Mesenchymal stem cell (in vitro differentiated cells and primary cell): Measurements from ENCODE around the gene TCHHL1. TPM values are rescaled to one million over a fixed set of nuclear protein-coding genes. Genes with fewer than 3 reads are reported as not detected.
A peak's percentile ranks its signal among the peaks of the same experiment; 100 is the strongest.

Experiments
- DNase-seq: peaks from one replicate; pipeline ENCODE4 v3.0.0-alpha.2; 2013
- H2AFZ ChIP-seq: one replicate; pipeline ENCODE4 v1.6.1; 2013; ENCODE audit warnings: low read depth, mild to moderate bottlenecking, control low read depth, inconsistent platforms, low read length, moderate library complexity
- H2AK5ac ChIP-seq: 2 replicates; pipeline ENCODE4 v1.6.1; 2013; ENCODE audit warnings: low read length, moderate library complexity, mild to moderate bottlenecking, inconsistent platforms; ENCODE audit not compliant: severe bottlenecking
- H2BK120ac ChIP-seq: one replicate; pipeline ENCODE4 v1.6.1; 2013; ENCODE audit warnings: low read depth, mild to moderate bottlenecking, inconsistent platforms, low read length, moderate library complexity
- H2BK12ac ChIP-seq, 2 experiments: one replicate each; pipeline ENCODE4 v1.6.1; 2013; ENCODE audit warnings: inconsistent platforms in 2 of 2, low read length in 2 of 2, mild to moderate bottlenecking in 2 of 2, moderate library complexity in 2 of 2, control low read depth in 1 of 2
- H2BK15ac ChIP-seq: one replicate; pipeline ENCODE4 v1.6.1; 2013; ENCODE audit warnings: mild to moderate bottlenecking, low read depth, inconsistent platforms; ENCODE audit not compliant: poor library complexity, severe bottlenecking
- H2BK5ac ChIP-seq: 2 replicates; pipeline ENCODE4 v1.6.1; 2013; ENCODE audit warnings: low read depth, mild to moderate bottlenecking, low read length, control low read depth, inconsistent platforms; ENCODE audit not compliant: poor library complexity, severe bottlenecking
- H3K14ac ChIP-seq, 2 experiments: one replicate each; pipeline ENCODE4 v1.6.1; 2013; ENCODE audit warnings: inconsistent platforms in 2 of 2, low read length in 2 of 2, control low read depth in 1 of 2, mild to moderate bottlenecking in 1 of 2, moderate library complexity in 1 of 2
- H3K18ac ChIP-seq, 2 experiments: one replicate each; pipeline ENCODE4 v1.6.1; 2013; ENCODE audit warnings: inconsistent platforms in 2 of 2, low read length in 2 of 2, control low read depth in 1 of 2, low read depth in 1 of 2, mild to moderate bottlenecking in 1 of 2
- H3K23ac ChIP-seq, 2 experiments: one replicate each; pipeline ENCODE4 v1.6.1; 2013; ENCODE audit warnings: inconsistent platforms in 2 of 2, low read length in 2 of 2, mild to moderate bottlenecking in 2 of 2, moderate library complexity in 2 of 2, control low read depth in 1 of 2
- H3K27ac ChIP-seq: 2 replicates; pipeline ENCODE4 v1.5.1; 2013; ENCODE audit warnings: mild to moderate bottlenecking, moderate library complexity, low read length, control low read depth, inconsistent platforms; ENCODE audit not compliant: poor library complexity, severe bottlenecking
- H3K27me3 ChIP-seq, 2 experiments: 2 replicates each; pipeline versions ENCODE4 v1.6.1 to v1.7.0; 2013; ENCODE audit warnings: low read length in 2 of 2, mild to moderate bottlenecking in 2 of 2, moderate library complexity in 2 of 2, control low read depth in 1 of 2, inconsistent platforms in 1 of 2; ENCODE audit not compliant: control insufficient read depth in 1 of 2, insufficient read depth in 1 of 2
- H3K36me3 ChIP-seq, 2 experiments: 2 replicates each; pipeline versions ENCODE4 v1.6.1 to v1.7.0; 2013; ENCODE audit warnings: low read length in 2 of 2, control low read depth in 1 of 2, inconsistent platforms in 1 of 2, low read depth in 1 of 2, mild to moderate bottlenecking in 1 of 2; ENCODE audit not compliant: insufficient read depth in 2 of 2, control insufficient read depth in 1 of 2
- H3K4ac ChIP-seq, 2 experiments: one replicate each; pipeline ENCODE4 v1.6.1; 2013; ENCODE audit warnings: inconsistent platforms in 2 of 2, low read length in 2 of 2, mild to moderate bottlenecking in 2 of 2, moderate library complexity in 2 of 2, control low read depth in 1 of 2, low read depth in 1 of 2
- H3K4me1 ChIP-seq: 2 replicates; pipeline ENCODE4 v1.6.1; 2013; ENCODE audit warnings: low read depth, low read length, control low read depth; ENCODE audit not compliant: control insufficient read depth, insufficient read depth
- H3K4me2 ChIP-seq: 2 replicates; pipeline ENCODE4 v1.6.1; 2013; ENCODE audit warnings: low read length, mild to moderate bottlenecking, inconsistent platforms; ENCODE audit not compliant: poor library complexity, severe bottlenecking
- H3K4me3 ChIP-seq, 2 experiments: 2 replicates each; pipeline versions ENCODE4 v1.5.1 to v1.7.0; 2013; ENCODE audit warnings: low read length in 2 of 2, mild to moderate bottlenecking in 2 of 2, control low read depth in 1 of 2, low read depth in 1 of 2; ENCODE audit not compliant: insufficient read depth in 1 of 2
- H3K79me1 ChIP-seq: replicated peaks from 2 replicates; pipeline ENCODE4 v1.6.1; 2013; ENCODE audit warnings: mild to moderate bottlenecking, control low read depth, low read length, inconsistent platforms; ENCODE audit not compliant: poor library complexity, severe bottlenecking
- H3K9ac ChIP-seq: 2 replicates; pipeline ENCODE4 v1.7.0; 2013; ENCODE audit warnings: mild to moderate bottlenecking, low read length, moderate library complexity
- H3K9me3 ChIP-seq: 2 replicates; pipeline ENCODE4 v1.7.0; 2013; ENCODE audit warnings: mild to moderate bottlenecking, low read length; ENCODE audit not compliant: control insufficient read depth
- H4K8ac ChIP-seq: one replicate; pipeline ENCODE4 v1.6.1; 2013; ENCODE audit warnings: inconsistent platforms, mild to moderate bottlenecking, low read length, moderate library complexity
- H4K91ac ChIP-seq: one replicate; pipeline ENCODE4 v1.6.1; 2013; ENCODE audit warnings: mild to moderate bottlenecking, low read length, inconsistent platforms
- WGBS: methylation state at CpG from one replicate; pipeline ENCODE4 v1.1.7; 2013; ENCODE audit warnings: mixed read lengths; 5-methylcytosine and 5-hydroxymethylcytosine counted together
- polyA plus RNA-seq, 2 experiments: library from polyadenylated mRNA; stranded (reverse); fragments of 200-250 nt; gene quantifications; one replicate each; pipeline ENCODE4 v1.2.3, GENCODE V29; 2013

Gene TCHHL1
- polyA plus RNA-seq (2013, experiment 1 of 2) = not detected
- not detected for polyA plus RNA-seq (2013, experiment 2 of 2)

DNA sequence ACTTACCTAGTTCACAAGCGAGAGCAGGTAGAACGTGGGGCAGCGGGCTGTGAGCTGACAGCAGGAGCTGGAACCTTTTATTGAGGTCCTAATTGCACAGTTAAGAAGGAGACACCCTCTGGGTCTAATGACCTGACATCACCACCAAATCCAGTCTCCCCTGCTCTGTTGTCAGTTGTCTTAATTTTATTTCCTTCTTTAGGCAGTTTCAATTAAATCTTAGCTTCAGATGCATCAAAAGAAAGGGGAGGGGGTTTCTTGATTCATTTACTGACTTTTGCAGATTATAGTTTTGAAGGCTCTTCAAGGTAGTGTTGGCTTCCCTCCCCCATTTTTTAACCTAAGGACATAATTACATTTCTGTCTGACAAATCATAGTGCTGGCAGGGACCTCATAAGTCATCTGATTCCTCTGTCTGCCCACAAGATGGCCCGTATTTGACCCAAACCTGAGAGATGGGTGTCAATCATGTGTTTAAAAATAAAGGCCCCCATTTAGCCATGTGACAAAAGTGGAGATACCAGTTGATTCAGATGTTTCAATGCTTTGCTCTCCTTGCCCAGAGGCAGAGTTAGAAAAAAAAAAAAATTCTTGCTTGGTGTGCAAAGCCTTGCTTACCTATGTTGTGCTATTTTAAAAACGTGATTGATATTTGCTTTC lies at the start of gene TCHHL1:
Gene TCHHL1, minus strand, starts transcription at position 51 of the 661 bp plus-strand sequence. CDS start 921 bp downstream, outside the sequence.
- Histone ChIP-seq H3K9me3 (peaks cover 26% of the 10 kb centered on the region), H4K91ac (no peak within 1 kb of the TSS), H2BK5ac (no peak within 1 kb of the TSS), H3K23ac (no peak within 1 kb of the TSS), H4K8ac (no peak within 1 kb of the TSS), H2BK12ac (no peak within 1 kb of the TSS), H3K79me1 (no peaks in the 10 kb centered on the region), H2BK15ac (no peak within 1 kb of the TSS), H2AK5ac (no peak within 1 kb of the TSS), H3K9ac (no peak within 1 kb of the TSS), H3K27ac (no peak within 1 kb of the TSS), H3K14ac (no peak within 1 kb of the TSS), H3K18ac (no peak within 1 kb of the TSS), H2AFZ (no peak within 1 kb of the TSS), H3K27me3 (peaks cover 12 to 43% of the 10 kb centered on the region in 2 experiments), H3K36me3 (no peaks in the 10 kb centered on the region), H3K4me3 (no peak within 1 kb of the TSS), H3K4me1 (no peaks in the 10 kb centered on the region), H3K4me2 (no peak within 1 kb of the TSS), H2BK120ac (no peak within 1 kb of the TSS), H3K4ac (no peak within 1 kb of the TSS)
- WGBS = 55% methylated on average over 4 of the region's 5 CpGs
- DNase-seq = no peak

DNA sequence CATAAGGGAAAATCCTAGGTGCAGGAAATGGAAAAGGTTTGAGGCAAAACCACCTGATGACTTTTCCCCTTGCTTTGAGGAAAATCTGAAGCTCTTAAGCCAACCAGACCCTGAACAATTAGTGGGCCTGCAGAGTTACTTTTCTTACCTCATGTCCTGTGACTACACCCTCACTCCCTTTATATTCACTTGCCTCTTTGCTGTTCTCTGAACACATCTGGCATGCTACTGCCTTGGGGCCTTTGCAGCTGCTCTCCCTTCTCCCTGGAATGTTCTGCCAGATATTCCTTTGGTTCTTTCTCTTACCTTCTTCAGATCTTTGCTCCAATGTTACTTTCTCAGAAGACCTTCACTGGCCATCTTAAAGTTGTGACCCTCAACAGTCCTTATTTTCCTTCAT lies 48.4 kb upstream of the TCHHL1 start:
- Histone ChIP-seq H3K18ac (no peak overlapping the region), H4K91ac (no peak overlapping the region), H2AK5ac (no peak overlapping the region), H3K9ac (no peak overlapping the region), H3K14ac (no peak overlapping the region), H2BK5ac (no peak overlapping the region), H3K27ac (no peak overlapping the region), H2BK120ac (no peak overlapping the region), H3K36me3 (no peaks in the 10 kb centered on the region), H3K4me1 (no peaks in the 10 kb centered on the region), H3K9me3 (peaks cover 12% of the 10 kb centered on the region), H3K79me1 (no peaks in the 10 kb centered on the region), H3K4ac (no peak overlapping the region), H3K23ac (no peak overlapping the region), H4K8ac (no peak overlapping the region), H3K4me3 (no peak overlapping the region), H3K4me2 (no peak overlapping the region), H2BK15ac (no peak overlapping the region), H3K27me3 (peaks cover 10 to 59% of the 10 kb centered on the region in 2 experiments), H2AFZ (no peak overlapping the region), H2BK12ac (no peak overlapping the region)
- no peak for DNase-seq

DNA sequence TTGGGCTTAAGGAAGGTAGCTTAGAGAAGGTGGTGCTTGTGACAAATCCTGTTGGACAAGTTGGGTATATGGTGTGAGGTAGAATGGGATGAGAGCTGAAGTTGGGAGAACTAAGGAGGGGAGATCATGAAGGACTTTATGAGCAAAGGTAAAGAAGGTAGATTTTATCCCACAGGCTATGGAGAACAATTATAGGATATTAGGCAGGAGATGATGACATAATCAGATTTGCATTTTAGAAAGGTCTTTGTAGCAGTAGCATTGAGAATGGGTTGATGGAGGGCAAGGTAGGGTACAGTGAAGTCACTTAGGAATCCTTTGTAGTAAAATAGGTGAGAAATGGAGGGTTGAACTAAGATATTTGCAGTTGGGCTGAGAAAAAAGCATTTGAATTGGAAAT lies 41.3 kb upstream of the TCHHL1 start:
- Histone ChIP-seq H4K8ac (no peak overlapping the region), H3K14ac (no peak overlapping the region), H2BK12ac (no peak overlapping the region), H3K23ac (no peak overlapping the region), H3K4me3 (no peak overlapping the region), H3K27ac (no peak overlapping the region), H3K18ac (no peak overlapping the region), H3K4me2 (no peak overlapping the region), H3K9me3 (peaks cover 13% of the 10 kb centered on the region), H2AFZ (no peak overlapping the region), H4K91ac (no peak overlapping the region), H3K36me3 (no peaks in the 10 kb centered on the region), H2BK15ac (no peak overlapping the region), H3K4ac (no peak overlapping the region), H2BK120ac (no peak overlapping the region), H2AK5ac (no peak overlapping the region), H3K9ac (no peak overlapping the region), H3K27me3 (peaks cover 10 to 79% of the 10 kb centered on the region in 2 experiments), H3K79me1 (no peaks in the 10 kb centered on the region), H2BK5ac (peak overlapping the region; percentile 8), H3K4me1 (no peaks in the 10 kb centered on the region)
- DNase-seq = no peak

DNA sequence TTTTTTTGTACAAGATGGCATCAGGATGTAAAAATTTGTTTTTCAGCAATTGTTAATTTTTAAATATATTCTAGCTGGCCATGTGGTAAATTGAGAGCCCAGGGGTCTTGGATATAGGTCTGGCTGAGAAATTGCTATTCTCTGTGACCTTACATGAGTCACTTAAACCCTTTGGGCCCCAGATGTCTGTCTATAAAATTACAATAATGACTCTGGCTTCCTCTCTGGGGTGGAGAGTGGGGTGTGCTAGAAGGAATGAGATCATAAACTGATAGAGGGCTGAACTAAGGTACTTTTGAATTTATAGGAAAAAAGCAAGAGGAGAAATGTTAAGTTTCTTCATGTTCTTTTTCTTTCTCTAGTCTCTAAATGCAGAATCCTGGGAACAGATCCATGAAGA lies 38.8 kb upstream of the TCHHL1 start:
- H3K9me3 ChIP-seq = peaks cover 5% of the 10 kb centered on the region
- no peak overlapping the region for H3K27ac ChIP-seq
- DNase-seq = no peak
- H2BK5ac ChIP-seq = no peak overlapping the region
- H3K4me2 ChIP-seq = no peak overlapping the region
- H2AFZ ChIP-seq = no peak overlapping the region
- H3K14ac ChIP-seq = no peak overlapping the region
- no peak overlapping the region for H2BK15ac ChIP-seq
- no peak overlapping the region for H3K9ac ChIP-seq
- H3K27me3 ChIP-seq = peaks cover 18 to 84% of the 10 kb centered on the region in 2 experiments
- H3K4me3 ChIP-seq = no peak overlapping the region
- no peak overlapping the region for H2BK12ac ChIP-seq
- no peak overlapping the region for H2AK5ac ChIP-seq
- H3K4ac ChIP-seq = no peak overlapping the region
- H3K36me3 ChIP-seq = no peaks in the 10 kb centered on the region
- no peak overlapping the region for H4K91ac ChIP-seq
- H3K4me1 ChIP-seq = no peaks in the 10 kb centered on the region
- no peak overlapping the region for H4K8ac ChIP-seq
- H3K18ac ChIP-seq = no peak overlapping the region
- no peaks in the 10 kb centered on the region for H3K79me1 ChIP-seq
- H2BK120ac ChIP-seq = no peak overlapping the region
- H3K23ac ChIP-seq = no peak overlapping the region
